ENCODE results near the gene TMEM101. TPM values are rescaled to one million over a fixed set of nuclear protein-coding genes. Genes with fewer than 3 reads are reported as not detected.

The TMEM101 gene
- total RNA-seq, 1 experiment from 2014 or later, result 32.1 TPM

DNA sequence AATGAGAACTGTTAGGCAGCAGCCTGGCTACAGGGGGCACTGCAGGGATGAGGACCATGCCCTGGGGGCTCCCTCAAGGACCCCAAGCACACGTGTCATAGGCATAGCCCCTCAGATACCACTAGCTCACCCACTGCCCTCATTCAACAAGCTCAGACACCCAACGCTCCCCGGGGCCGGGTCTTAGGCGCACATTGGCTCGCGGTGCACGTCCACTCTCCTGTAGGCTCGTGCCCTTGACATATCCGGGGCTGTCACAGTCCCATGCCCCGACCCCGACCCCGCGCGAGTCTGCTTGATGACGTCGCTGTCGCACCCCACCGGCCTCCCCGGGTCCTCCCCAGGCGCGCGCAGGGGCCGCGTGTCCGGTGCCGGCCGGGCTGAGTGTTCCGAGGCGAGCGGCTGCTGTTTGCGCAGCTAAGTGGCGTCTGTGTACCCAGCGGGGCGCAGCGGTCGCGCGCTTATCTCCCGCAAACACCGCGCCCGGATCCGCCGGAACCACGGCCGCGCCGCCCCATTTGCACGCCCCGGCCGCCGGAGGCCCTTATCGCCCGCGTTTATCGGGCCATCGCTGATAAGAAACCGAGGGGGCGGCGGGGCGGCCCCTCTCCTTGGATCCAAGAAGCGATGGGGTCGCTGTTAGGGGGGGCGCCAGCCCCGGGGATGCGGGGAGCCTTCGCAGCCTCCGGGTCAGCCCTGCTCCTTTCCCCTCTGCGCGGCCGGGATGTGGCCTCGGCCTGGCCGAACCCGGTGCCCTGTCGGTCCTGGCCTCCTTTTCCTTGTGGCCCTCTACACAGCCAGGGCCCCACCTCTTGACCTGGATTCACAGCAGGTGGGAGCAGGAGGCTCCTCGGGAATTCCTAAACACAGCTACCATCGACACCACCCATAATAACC is 31.0 kb downstream of the TMEM101 start:
- Mint-ChIP-seq H3K27me3 (ENCODE audit: low read depth) (peaks cover 24% of the 10 kb centered on the region), H3K4me1 (peaks cover 4% of the 10 kb centered on the region; the same call in 1 of the 2 replicates), H3K27ac (no peak overlapping the region), H3K36me3 (no peaks in the 10 kb centered on the region), H3K4me3 (peak overlapping the region; percentile 69), H3K9me3 (no peaks in the 10 kb centered on the region)
- ChIA-PET CTCF (interaction anchor here (0.6 to 3.1 kb wide), 31 partner anchors 9 to 1321 kb away, joined by 3 to 58 read pairs (median 5); partner anchors contain the start of genes CD300LG, GRN, NAGS and PYY), POLR2A (interaction anchor here (0.6 to 1.8 kb wide), 3 partner anchors 10 to 38 kb away, joined by 3 to 4 read pairs (median 4); partner anchors contain the start of gene PYY)
- peak; percentile 75 for ATAC-seq
- peak; percentile 65 for DNase-seq (ENCODE audit: low spot score)
- peak; percentile 74 for TF ChIP-seq SP1 (CRISPR knock-in tag; conservative IDR thresholded peaks at IDR 0.05)
- TF ChIP-seq ETV6 (CRISPR knock-in tag; IDR thresholded peaks at IDR 0.05), result peak; percentile 53; the same call in 1 of the 2 replicates
- TF ChIP-seq IRF1 (CRISPR knock-in tag; IDR thresholded peaks at IDR 0.05), result 0 out of 2 replicates have a peak, but pooled peaks have one; percentile 43
- peak; percentile 36; the same call in 1 of the 2 replicates for TF ChIP-seq ESRRA (CRISPR knock-in tag; IDR thresholded peaks at IDR 0.05; ENCODE audit: borderline replicate concordance)
- TF ChIP-seq ZBTB43 (CRISPR knock-in tag; IDR thresholded peaks at IDR 0.05), result peak; percentile 83; the same call in 1 of the 2 replicates
- TF ChIP-seq ZNF138 (CRISPR knock-in tag; conservative IDR thresholded peaks at IDR 0.05), result no peak
- TF ChIP-seq ARID4B (CRISPR knock-in tag; IDR thresholded peaks at IDR 0.05; ENCODE audit: borderline replicate concordance), result peak; percentile 35; the same call in 1 of the 2 replicates
- TF ChIP-seq SMAD3 (CRISPR knock-in tag; IDR thresholded peaks at IDR 0.05; ENCODE audit: borderline replicate concordance), result no peak
- peak; percentile 59 for TF ChIP-seq FOXP1 (CRISPR knock-in tag; IDR thresholded peaks at IDR 0.05; ENCODE audit: borderline replicate concordance)
- TF ChIP-seq, protein P1, sequence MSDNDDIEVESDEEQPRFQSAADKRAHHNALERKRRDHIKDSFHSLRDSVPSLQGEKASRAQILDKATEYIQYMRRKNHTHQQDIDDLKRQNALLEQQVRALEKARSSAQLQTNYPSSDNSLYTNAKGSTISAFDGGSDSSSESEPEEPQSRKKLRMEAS (CRISPR knock-in tag; IDR thresholded peaks at IDR 0.05), result peak; percentile 88
- peak; percentile 86 for TF ChIP-seq GABPB1 (CRISPR knock-in tag; IDR thresholded peaks at IDR 0.05)
- TF ChIP-seq CTCF (IDR thresholded peaks at IDR 0.05), result peak; percentile 41; the same call in 1 of the 2 replicates
- TF ChIP-seq MYBL2 (CRISPR knock-in tag; IDR thresholded peaks at IDR 0.05), result peak; percentile 46; the same call in 1 of the 2 replicates
- no peak for TF ChIP-seq CDX4 (CRISPR knock-in tag; IDR thresholded peaks at IDR 0.05; ENCODE audit: borderline replicate concordance)
- TF ChIP-seq USF1 (CRISPR knock-in tag; IDR thresholded peaks at IDR 0.05), result peak; percentile 33; the same call in 1 of the 2 replicates
- TF ChIP-seq TCF7 (CRISPR knock-in tag; IDR thresholded peaks at IDR 0.05; ENCODE audit: low read depth), result 0 out of 2 replicates have a peak, but pooled peaks have one; percentile 31
- TF ChIP-seq, protein P2, sequence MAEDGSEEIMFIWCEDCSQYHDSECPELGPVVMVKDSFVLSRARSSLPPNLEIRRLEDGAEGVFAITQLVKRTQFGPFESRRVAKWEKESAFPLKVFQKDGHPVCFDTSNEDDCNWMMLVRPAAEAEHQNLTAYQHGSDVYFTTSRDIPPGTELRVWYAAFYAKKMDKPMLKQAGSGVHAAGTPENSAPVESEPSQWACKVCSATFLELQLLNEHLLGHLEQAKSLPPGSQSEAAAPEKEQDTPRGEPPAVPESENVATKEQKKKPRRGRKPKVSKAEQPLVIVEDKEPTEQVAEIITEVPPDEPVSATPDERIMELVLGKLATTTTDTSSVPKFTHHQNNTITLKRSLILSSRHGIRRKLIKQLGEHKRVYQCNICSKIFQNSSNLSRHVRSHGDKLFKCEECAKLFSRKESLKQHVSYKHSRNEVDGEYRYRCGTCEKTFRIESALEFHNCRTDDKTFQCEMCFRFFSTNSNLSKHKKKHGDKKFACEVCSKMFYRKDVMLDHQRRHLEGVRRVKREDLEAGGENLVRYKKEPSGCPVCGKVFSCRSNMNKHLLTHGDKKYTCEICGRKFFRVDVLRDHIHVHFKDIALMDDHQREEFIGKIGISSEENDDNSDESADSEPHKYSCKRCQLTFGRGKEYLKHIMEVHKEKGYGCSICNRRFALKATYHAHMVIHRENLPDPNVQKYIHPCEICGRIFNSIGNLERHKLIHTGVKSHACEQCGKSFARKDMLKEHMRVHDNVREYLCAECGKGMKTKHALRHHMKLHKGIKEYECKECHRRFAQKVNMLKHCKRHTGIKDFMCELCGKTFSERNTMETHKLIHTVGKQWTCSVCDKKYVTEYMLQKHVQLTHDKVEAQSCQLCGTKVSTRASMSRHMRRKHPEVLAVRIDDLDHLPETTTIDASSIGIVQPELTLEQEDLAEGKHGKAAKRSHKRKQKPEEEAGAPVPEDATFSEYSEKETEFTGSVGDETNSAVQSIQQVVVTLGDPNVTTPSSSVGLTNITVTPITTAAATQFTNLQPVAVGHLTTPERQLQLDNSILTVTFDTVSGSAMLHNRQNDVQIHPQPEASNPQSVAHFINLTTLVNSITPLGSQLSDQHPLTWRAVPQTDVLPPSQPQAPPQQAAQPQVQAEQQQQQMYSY (CRISPR knock-in tag; IDR thresholded peaks at IDR 0.05), result peak; percentile 94
- TF ChIP-seq NFE2L1 (CRISPR knock-in tag; IDR thresholded peaks at IDR 0.05), result 0 out of 2 replicates have a peak, but pooled peaks have one; percentile 64
- TF ChIP-seq, protein P3, sequence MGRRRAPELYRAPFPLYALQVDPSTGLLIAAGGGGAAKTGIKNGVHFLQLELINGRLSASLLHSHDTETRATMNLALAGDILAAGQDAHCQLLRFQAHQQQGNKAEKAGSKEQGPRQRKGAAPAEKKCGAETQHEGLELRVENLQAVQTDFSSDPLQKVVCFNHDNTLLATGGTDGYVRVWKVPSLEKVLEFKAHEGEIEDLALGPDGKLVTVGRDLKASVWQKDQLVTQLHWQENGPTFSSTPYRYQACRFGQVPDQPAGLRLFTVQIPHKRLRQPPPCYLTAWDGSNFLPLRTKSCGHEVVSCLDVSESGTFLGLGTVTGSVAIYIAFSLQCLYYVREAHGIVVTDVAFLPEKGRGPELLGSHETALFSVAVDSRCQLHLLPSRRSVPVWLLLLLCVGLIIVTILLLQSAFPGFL (CRISPR knock-in tag; IDR thresholded peaks at IDR 0.05; ENCODE audit: borderline replicate concordance), result 0 out of 2 replicates have a peak, but pooled peaks have one; percentile 32

Measured in WTC11 (cell line).